Omental fat pad (tissue), 4 donors: ENCODE measurements around the gene TNFRSF14. TPM values are rescaled to one million over a fixed set of nuclear protein-coding genes. Genes with fewer than 3 reads are reported as not detected.
"Not testable (repeated sequence)": the region's sequence is repeated elsewhere in the genome, so short reads cannot be mapped to it uniquely, and the experiment has no call there.

Source experiments
- ATAC-seq: fragments of 150-250 bp; one replicate; pipeline ENCODE4 v1.9.1; 2016; ENCODE audit warnings: mild to moderate bottlenecking, moderate library complexity; ENCODE audit not compliant: low FRiP score
- DNase-seq: peaks from one replicate; pipeline ENCODE4 v3.0.0-alpha.2; 2019; ENCODE audit warnings: low spot score
- CTCF ChIP-seq, 3 donors: fragments of 450-650 bp; IDR thresholded peaks; one replicate each; pipeline ENCODE4 v1.5.1; 2016 to 2017; ENCODE audit warnings: antibody characterized with exemption in 3 of 3, mild to moderate bottlenecking in 3 of 3, moderate library complexity in 2 of 3
- total RNA-seq, 4 donors: library from RNA; depleted of rRNA; stranded (reverse); fragments of >200 nt; gene quantifications; one replicate each; pipeline ENCODE4 v1.1.0, GENCODE V29; 2016

The TNFRSF14 gene
- total RNA-seq, 4 donors from 2014 or later: 26.6 to 108 (median 41.5) TPM

GRCh38 chr1:2564815-2565374 is 8.7 kb downstream of the TNFRSF14 start:
- TF ChIP-seq CTCF (IDR thresholded peaks at IDR 0.05): no peak
- ATAC-seq: no peak

GRCh38 chr1:2566101-2567045 is 10.2 kb downstream of the TNFRSF14 start:
- TF ChIP-seq CTCF (IDR thresholded peaks at IDR 0.05): no peak
- no peak for DNase-seq
- no peak for ATAC-seq

More at GRCh38 chr1:2564815-2565374, 8.7 kb downstream of the TNFRSF14 start:
- DNase-seq: no peak

DNA sequence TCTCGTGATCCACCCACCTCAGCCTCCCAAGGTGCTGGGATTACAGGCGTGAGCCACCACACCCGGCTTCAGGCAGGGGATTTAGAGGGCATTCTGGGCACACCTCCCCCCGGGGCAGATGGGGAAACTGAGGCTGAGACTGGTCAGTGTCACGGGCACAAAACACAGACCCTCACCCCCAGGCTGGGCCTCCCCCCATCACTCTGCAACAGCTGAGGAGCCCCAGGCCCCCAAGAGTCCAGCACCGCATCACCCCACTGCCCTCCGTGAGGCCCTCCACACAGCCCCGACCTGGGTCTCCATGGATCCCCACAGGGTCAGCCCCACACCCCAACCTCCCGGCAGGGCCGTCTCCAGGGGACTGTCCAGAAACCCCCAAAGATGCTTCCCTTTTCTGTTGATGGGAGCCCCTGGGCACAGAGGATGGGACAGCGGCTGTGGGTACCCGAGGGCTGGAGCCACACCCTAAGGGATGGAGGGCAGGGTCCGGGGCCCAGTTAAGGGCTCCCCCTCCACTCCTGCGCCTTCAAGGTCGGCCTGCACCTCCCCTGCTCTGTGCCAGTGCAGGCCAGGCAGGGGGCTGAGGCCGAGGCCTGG is 11.0 kb downstream of the TNFRSF14 start:
- DNase-seq (no peak), ATAC-seq (no peak)
- TF ChIP-seq CTCF (IDR thresholded peaks at IDR 0.05): no peak

- not testable (repeated sequence) for ATAC-seq, DNase-seq
Observed at GRCh38 chr1:2568187-2568816, 12.1 kb downstream of the TNFRSF14 start.

DNA sequence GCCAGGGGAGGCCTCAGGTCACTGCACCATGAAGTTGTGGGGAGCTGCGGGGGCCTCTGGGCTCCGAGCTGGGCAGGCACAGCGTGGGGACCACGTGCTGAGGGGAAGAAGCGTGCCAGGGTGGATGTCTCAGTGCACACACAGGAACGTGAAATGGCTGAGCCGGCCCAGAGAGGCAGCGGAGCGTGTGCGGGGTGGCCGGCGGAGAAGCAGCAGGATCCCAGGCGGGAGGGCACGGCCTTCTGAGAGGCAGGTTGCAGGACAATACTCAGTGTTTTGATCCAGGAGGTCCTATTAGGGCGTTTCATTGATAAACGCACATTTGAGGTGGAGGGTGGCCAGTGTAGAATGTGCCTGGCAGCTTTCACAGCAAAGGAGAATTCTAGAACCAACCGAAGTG is 12.9 kb downstream of the TNFRSF14 start:
- TF ChIP-seq CTCF (IDR thresholded peaks at IDR 0.05): no peak
- DNase-seq: no peak
- ATAC-seq: no peak

GRCh38 chr1:2569703-2570102 is 13.5 kb downstream of the TNFRSF14 start:
- DNase-seq, ATAC-seq: not testable (repeated sequence)

DNA sequence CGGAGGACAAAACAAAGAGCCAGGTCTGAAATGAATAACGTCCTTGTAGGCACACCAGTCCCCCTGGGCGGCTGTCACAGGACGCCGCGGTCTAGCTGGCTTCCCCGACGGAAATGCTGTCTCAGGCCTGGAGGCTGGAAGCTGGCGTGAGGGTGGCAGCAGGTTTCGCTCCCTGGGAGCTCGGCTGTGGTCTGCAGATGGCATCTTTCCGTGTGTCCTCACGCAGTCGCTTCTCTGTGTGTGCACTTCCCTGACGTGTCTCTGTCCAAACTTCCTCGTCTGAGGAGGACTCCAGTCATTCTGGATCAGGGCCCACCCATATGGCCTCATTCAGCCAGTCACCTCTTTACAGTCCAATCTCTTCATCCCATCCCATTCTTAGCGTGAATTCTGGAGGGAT is 14.2 kb downstream of the TNFRSF14 start:
- TF ChIP-seq CTCF (IDR thresholded peaks at IDR 0.05): no peak
- DNase-seq: no peak
- no peak for ATAC-seq
